HG03571 (cell line): Measurements from ENCODE around the gene KLK6.

ENCODE experiments used
- ATAC-seq: cut with Tn5 transposase; IDR thresholded peaks from one replicate; pipeline ENCODE4 v1.9.1; 2021; ENCODE audit not compliant: unreplicated experiment

The KLK6 gene

GRCh38 chr19:50969413-50969760, at the start of gene KLK6:
TSS of gene KLK6 (minus strand) at chr19:50969591. CDS start at chr19:50968104, 1,487 bp downstream.
- no peak for ATAC-seq

GRCh38 chr19:51018745-51019543, 49.6 kb upstream of the KLK6 start:
- no peak for ATAC-seq

GRCh38 chr19:51016798-51017683, 47.6 kb upstream of the KLK6 start:
- no peak for ATAC-seq

GRCh38 chr19:51015691-51016267, 46.4 kb upstream of the KLK6 start:
- no peak for ATAC-seq

GRCh38 chr19:51014242-51014641, 44.9 kb upstream of the KLK6 start:
- no peak for ATAC-seq

GRCh38 chr19:51012661-51013190, 43.3 kb upstream of the KLK6 start:
- ATAC-seq: no peak

- no peak for ATAC-seq
These were observed 40.8 kb upstream of the KLK6 start for GRCh38 chr19:51010066-51010795.

- no peak for ATAC-seq
These were observed 39.9 kb upstream of the KLK6 start for GRCh38 chr19:51009061-51009891.

GRCh38 chr19:51007488-51007887, 38.1 kb upstream of the KLK6 start:
- ATAC-seq: no peak

GRCh38 chr19:51006406-51006805, 37.0 kb upstream of the KLK6 start:
- ATAC-seq: no peak

- no peak for ATAC-seq
These were observed 35.9 kb upstream of the KLK6 start for GRCh38 chr19:51005248-51005647.

GRCh38 chr19:51003316-51003715, 33.9 kb upstream of the KLK6 start:
- no peak for ATAC-seq

- no peak for ATAC-seq
These were observed 33.3 kb upstream of the KLK6 start for GRCh38 chr19:51002542-51003311.

- no peak for ATAC-seq
These were observed 32.7 kb upstream of the KLK6 start for GRCh38 chr19:51002089-51002532.

GRCh38 chr19:51001515-51001914, 32.1 kb upstream of the KLK6 start, which contains the start of gene KLK8:
TSS of gene KLK8 (minus strand) at chr19:51001604. CDS start at chr19:51001167, 437 bp downstream.
- no peak for ATAC-seq

- ATAC-seq: no peak
These were observed 31.6 kb upstream of the KLK6 start for GRCh38 chr19:51000981-51001380.

GRCh38 chr19:51000426-51000825, 31.0 kb upstream of the KLK6 start:
- no peak for ATAC-seq

GRCh38 chr19:50998686-50999085, 29.3 kb upstream of the KLK6 start:
- ATAC-seq: no peak

- ATAC-seq: no peak
These were observed 28.7 kb upstream of the KLK6 start for GRCh38 chr19:50998061-50998460.
